WTC11 (cell line): ENCODE measurements around the gene RSU1. TPM values are rescaled to one million over a fixed set of nuclear protein-coding genes. Genes with fewer than 3 reads are reported as not detected.
A peak's percentile ranks its signal among the peaks of the same experiment; 100 is the strongest.
"Not testable (repeated sequence)": the region's sequence is repeated elsewhere in the genome, so short reads cannot be mapped to it uniquely, and the experiment has no call there.

ENCODE experiments used
- ATAC-seq: fragments of 200-7000 bp; cut with Tn5 transposase; 2 replicates; pipeline ENCODE4 v1.10.0; 2021; ENCODE audit warnings: mild to moderate bottlenecking, moderate library complexity
- CTCF ChIA-PET: fragments of 300-600 bp; sonication (Branson Sonifier 250); formaldehyde crosslinking; loops from one replicate; lab custom pipeline; 2021; ENCODE audit warnings: antibody characterized with exemption; lab: Charles Lee
- POLR2A ChIA-PET: fragments of 350-600 bp; sonication (Branson Sonifier 250); formaldehyde crosslinking; loops from one replicate; lab custom pipeline; 2021; ENCODE audit warnings: antibody characterized with exemption; lab: Charles Lee
- DNase-seq: peaks from one replicate; pipeline ENCODE4 v3.0.0; 2021; ENCODE audit warnings: low spot score
- H3K27ac Mint-ChIP-seq: 2 replicates; pipeline ENCODE4 v1.8.0; 2021; ENCODE audit warnings: mixed read lengths
- H3K27me3 Mint-ChIP-seq: 2 replicates; pipeline ENCODE4 v1.8.0; 2021; ENCODE audit warnings: low read depth, mild to moderate bottlenecking, moderate library complexity, mixed read lengths
- H3K36me3 Mint-ChIP-seq: 2 replicates; pipeline ENCODE4 v1.8.0; 2021; ENCODE audit warnings: mixed read lengths
- H3K4me1 Mint-ChIP-seq: 2 replicates; pipeline ENCODE4 v1.8.0; 2022; ENCODE audit warnings: mixed read lengths
- H3K4me3 Mint-ChIP-seq: 2 replicates; pipeline ENCODE4 v1.8.0; 2021; ENCODE audit warnings: mild to moderate bottlenecking, moderate library complexity, mixed read lengths
- H3K9me3 Mint-ChIP-seq: 2 replicates; pipeline ENCODE4 v1.8.0; 2021; ENCODE audit warnings: mixed read lengths
- ARID4B ChIP-seq: sonication (generic); formaldehyde crosslinking; IDR thresholded peaks from 2 replicates; pipeline ENCODE4 v1.8.0; 2023; ENCODE audit warnings: missing genetic modification reagents, mild to moderate bottlenecking, borderline replicate concordance
- CTCF ChIP-seq: fragments of 200-600 bp; IDR thresholded peaks from 2 replicates; pipeline ENCODE4 v1.8.0; 2022; ENCODE audit warnings: antibody characterized with exemption
- E2F4 ChIP-seq: sonication (generic); formaldehyde crosslinking; IDR thresholded peaks from 2 replicates; pipeline ENCODE4 v1.8.1; 2022; ENCODE audit warnings: low read depth, mild to moderate bottlenecking, moderate library complexity, missing genetic modification reagents, borderline replicate concordance
- ESRRA ChIP-seq: sonication (generic); formaldehyde crosslinking; IDR thresholded peaks from 2 replicates; pipeline ENCODE4 v1.8.1; 2022; ENCODE audit warnings: mild to moderate bottlenecking, missing genetic modification reagents, borderline replicate concordance
- FOXK1 ChIP-seq: sonication (generic); formaldehyde crosslinking; IDR thresholded peaks from 2 replicates; pipeline ENCODE4 v1.8.0; 2022; ENCODE audit warnings: mild to moderate bottlenecking, moderate library complexity, missing genetic modification reagents
- GTF2I ChIP-seq: fragments of 250-450 bp; sonication (Bioruptor Pico); conservative IDR thresholded peaks from 2 replicates; pipeline ENCODE4 v1.4.0; 2021; ENCODE audit warnings: mild to moderate bottlenecking
- KAT7 ChIP-seq: sonication (generic); formaldehyde crosslinking; IDR thresholded peaks from 2 replicates; pipeline ENCODE4 v1.8.1; 2023; ENCODE audit warnings: missing genetic modification reagents, mild to moderate bottlenecking, borderline replicate concordance
- MLX ChIP-seq: sonication (generic); formaldehyde crosslinking; IDR thresholded peaks from 2 replicates; pipeline ENCODE4 v1.8.1; 2023; ENCODE audit warnings: mild to moderate bottlenecking, missing genetic modification reagents, moderate library complexity
- MXD4 ChIP-seq: fragments of 250-450 bp; sonication (Bioruptor Pico); IDR thresholded peaks from 2 replicates; pipeline ENCODE4 v1.8.0; 2021; ENCODE audit warnings: mild to moderate bottlenecking, moderate library complexity, borderline replicate concordance
- SMAD3 ChIP-seq: sonication (generic); formaldehyde crosslinking; IDR thresholded peaks from 2 replicates; pipeline ENCODE4 v1.8.0; 2022; ENCODE audit warnings: missing genetic modification reagents, mild to moderate bottlenecking, borderline replicate concordance
- SOX15 ChIP-seq: fragments of 250-450 bp; sonication (Bioruptor Pico); IDR thresholded peaks from 2 replicates; pipeline ENCODE4 v1.9.0; 2021; ENCODE audit warnings: mild to moderate bottlenecking
- TEAD4 ChIP-seq: sonication (generic); formaldehyde crosslinking; IDR thresholded peaks from 2 replicates; pipeline ENCODE4 v1.8.0; 2022; ENCODE audit warnings: mild to moderate bottlenecking, missing genetic modification reagents
- ZNF263 ChIP-seq: sonication (generic); formaldehyde crosslinking; IDR thresholded peaks from 2 replicates; pipeline ENCODE4 v1.8.1; 2022; ENCODE audit warnings: low read depth, mild to moderate bottlenecking, moderate library complexity, missing genetic modification reagents
- ZNF671 ChIP-seq: fragments of 250-450 bp; sonication (Bioruptor Pico); IDR thresholded peaks from 2 replicates; pipeline ENCODE4 v1.8.0; 2021; ENCODE audit warnings: mild to moderate bottlenecking
- total RNA-seq: library from RNA; stranded (reverse); gene quantifications from 3 replicates; pipeline ENCODE4 v1.2.3, GENCODE V29; 2021

Gene RSU1
- total RNA-seq, 1 experiment from 2014 or later = 46.4 TPM

- no peak for ATAC-seq
- no peak overlapping the region for H3K4me3 Mint-ChIP-seq
- CTCF ChIA-PET = interaction anchor here (0.6 kb wide), 1 partner anchor 12 kb away, joined by 3 read pairs; the partner anchor contains the start of gene RSU1
- no peaks in the 10 kb centered on the region for H3K27me3 Mint-ChIP-seq
- peaks cover 7% of the 10 kb centered on the region; the same call in 1 of the 2 replicates for H3K9me3 Mint-ChIP-seq
- H3K27ac Mint-ChIP-seq = no peak overlapping the region
- POLR2A ChIA-PET = no interaction called here
- TF ChIP-seq GTF2I (no peak), MXD4 (no peak)
- TF ChIP-seq, all 79 proteins: peak for 0
- Mint-ChIP-seq H3K36me3 (no peaks in the 10 kb centered on the region), H3K4me1 (peaks cover 11% of the 10 kb centered on the region)
- DNase-seq = no peak
Observed at GRCh38 chr10:16828701-16829175, 11.5 kb upstream of the RSU1 start.

- no peaks in the 10 kb centered on the region for H3K27me3 Mint-ChIP-seq
- peaks cover 9% of the 10 kb centered on the region for H3K4me1 Mint-ChIP-seq
- DNase-seq = peak; percentile 54
- TF ChIP-seq CTCF (peak; percentile 22; the same call in 1 of the 2 replicates), TEAD4 (CRISPR knock-in tag) (no peak), ESRRA (no peak), MLX (CRISPR knock-in tag) (no peak), KAT7 (CRISPR knock-in tag) (no peak)
- TF ChIP-seq, all 79 proteins: peak for 1
- Mint-ChIP-seq H3K9me3 (peaks cover 12% of the 10 kb centered on the region), H3K36me3 (peaks cover 6% of the 10 kb centered on the region), H3K27ac (no peak overlapping the region), H3K4me3 (peak overlapping the region; percentile 5; the same call in 1 of the 2 replicates)
- ATAC-seq = peak; percentile 94
- POLR2A ChIA-PET = no interaction called here
- CTCF ChIA-PET = interaction anchor here (0.6 kb wide), 1 partner anchor 11 kb away, joined by 3 read pairs; the partner anchor contains the start of gene RSU1
Observed at GRCh38 chr10:16828114-16828568, 10.9 kb upstream of the RSU1 start.

- H3K4me3 Mint-ChIP-seq, CTCF ChIA-PET, H3K27ac Mint-ChIP-seq, POLR2A ChIA-PET, ATAC-seq, DNase-seq, H3K27me3 Mint-ChIP-seq, H3K4me1 Mint-ChIP-seq: not testable (repeated sequence)
- H3K9me3 Mint-ChIP-seq = peaks cover 19% of the 10 kb centered on the region
- H3K36me3 Mint-ChIP-seq = peaks cover 12% of the 10 kb centered on the region
Observed at GRCh38 chr10:16827474-16827873, 10.2 kb upstream of the RSU1 start.

- TF ChIP-seq SMAD3 = no peak
- no peak for TF ChIP-seq FOXK1 (CRISPR knock-in tag)
- TF ChIP-seq ZNF263 = no peak
- no peak for TF ChIP-seq E2F4 (CRISPR knock-in tag)
- TF ChIP-seq SOX15 (CRISPR knock-in tag) = no peak
- TF ChIP-seq ZNF671 (CRISPR knock-in tag) = no peak
- no peak for TF ChIP-seq ARID4B (CRISPR knock-in tag)
- TF ChIP-seq, all 79 proteins: peak for 0
- peaks cover 31% of the 10 kb centered on the region for H3K27me3 Mint-ChIP-seq
- H3K4me1 Mint-ChIP-seq = peaks cover 5% of the 10 kb centered on the region
- CTCF ChIA-PET = no interaction called here
- DNase-seq (no peak), ATAC-seq (no peak)
- H3K36me3 Mint-ChIP-seq = peaks cover 27% of the 10 kb centered on the region
- H3K27ac Mint-ChIP-seq = no peak overlapping the region
- POLR2A ChIA-PET = no interaction called here
- H3K9me3 Mint-ChIP-seq = peaks cover 37% of the 10 kb centered on the region
- H3K4me3 Mint-ChIP-seq = no peak overlapping the region
Observed at GRCh38 chr10:16822726-16823360, 5.6 kb upstream of the RSU1 start.
